Dendritic cell treated with granulocyte-macrophage colony-stimulating factor and Interleukin-4, amounts not matched to agents 40 ng/mL and 50 ng/mL, for 4 days (primary cell): ENCODE results near the gene PIP4K2B.

Source experiments
- H3K27ac Mint-ChIP-seq: one replicate; pipeline ENCODE4 v1.8.0; 2022; ENCODE audit warnings: mild to moderate bottlenecking, mixed read lengths
- H3K27me3 Mint-ChIP-seq: one replicate; pipeline ENCODE4 v1.8.0; 2022; ENCODE audit warnings: mild to moderate bottlenecking, mixed read lengths
- H3K36me3 Mint-ChIP-seq: one replicate; pipeline ENCODE4 v1.8.0; 2022; ENCODE audit warnings: low read depth, mixed read lengths
- H3K4me1 Mint-ChIP-seq: one replicate; pipeline ENCODE4 v1.8.0; 2022; ENCODE audit warnings: low read depth, mixed read lengths
- H3K4me3 Mint-ChIP-seq: one replicate; pipeline ENCODE4 v1.8.0; 2022; ENCODE audit warnings: mild to moderate bottlenecking, moderate library complexity, mixed read lengths
- H3K9me3 Mint-ChIP-seq: one replicate; pipeline ENCODE4 v1.8.0; 2022; ENCODE audit warnings: mixed read lengths
- intact Hi-C: fragments of 100-400 bp; cut with micrococcal nuclease; formaldehyde crosslinking; loops from one replicate; pipeline ENCODE4 v1.15.0; 2022

Gene PIP4K2B

DNA sequence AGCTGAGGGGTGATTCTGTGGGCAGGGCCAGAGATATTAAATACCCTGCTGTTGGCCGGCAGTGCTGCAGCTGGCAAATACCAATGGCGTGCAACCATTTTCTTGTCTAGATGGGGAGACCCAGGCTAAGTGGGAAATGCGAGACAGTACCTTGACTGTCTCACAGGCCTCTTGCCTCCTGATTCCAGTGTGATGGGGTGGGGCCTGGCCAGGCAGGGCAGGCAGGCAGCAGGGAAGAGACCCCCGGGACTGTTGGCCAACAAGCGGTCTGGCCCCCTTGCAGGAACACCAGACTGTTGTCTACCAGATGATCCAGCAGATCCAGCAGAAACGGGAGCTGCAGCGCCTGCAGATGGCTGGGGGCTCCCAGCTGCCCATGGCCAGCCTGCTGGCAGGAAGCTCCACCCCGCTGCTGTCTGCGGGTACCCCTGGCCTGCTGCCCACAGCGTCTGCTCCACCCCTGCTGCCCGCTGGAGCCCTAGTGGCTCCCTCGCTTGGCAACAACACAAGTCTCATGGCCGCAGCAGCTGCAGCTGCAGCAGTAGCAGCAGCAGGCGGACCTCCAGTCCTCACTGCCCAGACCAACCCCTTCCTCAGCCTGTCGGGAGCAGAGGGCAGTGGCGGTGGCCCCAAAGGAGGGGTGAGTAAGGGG is 74.9 kb downstream of the PIP4K2B start:
- Mint-ChIP-seq H3K27ac (peak overlapping the region; percentile 21), H3K4me1 (peaks cover 71% of the 10 kb centered on the region), H3K27me3 (no peaks in the 10 kb centered on the region), H3K9me3 (no peaks in the 10 kb centered on the region), H3K4me3 (no peak overlapping the region), H3K36me3 (peaks cover 87% of the 10 kb centered on the region)
- intact Hi-C loops = no loop called here

DNA sequence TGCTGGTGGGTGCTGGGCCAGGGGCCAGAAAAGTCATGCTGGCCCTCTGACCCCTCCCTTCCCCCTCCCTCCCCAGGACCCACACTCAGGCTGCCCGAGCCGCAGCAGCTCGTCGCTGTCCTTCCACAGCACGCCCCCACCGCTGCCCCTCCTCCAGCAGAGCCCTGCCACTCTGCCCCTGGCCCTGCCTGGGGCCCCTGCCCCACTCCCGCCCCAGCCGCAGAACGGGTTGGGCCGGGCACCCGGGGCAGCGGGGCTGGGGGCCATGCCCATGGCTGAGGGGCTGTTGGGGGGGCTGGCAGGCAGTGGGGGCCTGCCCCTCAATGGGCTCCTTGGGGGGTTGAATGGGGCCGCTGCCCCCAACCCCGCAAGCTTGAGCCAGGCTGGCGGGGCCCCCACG is 77.6 kb downstream of the PIP4K2B start:
- H3K36me3 Mint-ChIP-seq = peaks cover 98% of the 10 kb centered on the region
- no peak overlapping the region for H3K4me3 Mint-ChIP-seq
- no peaks in the 10 kb centered on the region for H3K9me3 Mint-ChIP-seq
- peaks cover 46% of the 10 kb centered on the region for H3K4me1 Mint-ChIP-seq
- H3K27me3 Mint-ChIP-seq = no peaks in the 10 kb centered on the region
- intact Hi-C loops = no loop called here
- H3K27ac Mint-ChIP-seq = no peak overlapping the region

DNA sequence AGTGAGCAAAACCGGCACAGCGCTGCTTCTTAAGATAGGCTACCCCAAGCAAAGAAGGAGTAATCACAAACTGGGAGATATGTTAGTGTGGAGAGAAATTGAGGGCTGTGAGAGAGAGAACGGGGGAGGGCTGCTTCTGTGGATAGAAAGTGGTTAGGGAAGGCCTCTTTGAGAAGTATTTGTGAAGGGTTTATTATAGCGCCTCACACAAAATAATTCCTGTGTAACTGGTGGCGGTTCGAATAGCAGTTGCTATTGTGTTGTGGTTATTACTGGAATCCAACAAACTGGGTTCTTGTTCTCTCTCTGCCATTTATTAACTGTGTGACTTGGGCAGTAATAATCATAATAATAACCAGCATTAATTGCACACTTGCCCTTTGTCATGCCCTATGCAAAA is 78.4 kb downstream of the PIP4K2B start:
- Mint-ChIP-seq H3K4me3 (no peak overlapping the region), H3K36me3 (peaks cover 98% of the 10 kb centered on the region)

DNA sequence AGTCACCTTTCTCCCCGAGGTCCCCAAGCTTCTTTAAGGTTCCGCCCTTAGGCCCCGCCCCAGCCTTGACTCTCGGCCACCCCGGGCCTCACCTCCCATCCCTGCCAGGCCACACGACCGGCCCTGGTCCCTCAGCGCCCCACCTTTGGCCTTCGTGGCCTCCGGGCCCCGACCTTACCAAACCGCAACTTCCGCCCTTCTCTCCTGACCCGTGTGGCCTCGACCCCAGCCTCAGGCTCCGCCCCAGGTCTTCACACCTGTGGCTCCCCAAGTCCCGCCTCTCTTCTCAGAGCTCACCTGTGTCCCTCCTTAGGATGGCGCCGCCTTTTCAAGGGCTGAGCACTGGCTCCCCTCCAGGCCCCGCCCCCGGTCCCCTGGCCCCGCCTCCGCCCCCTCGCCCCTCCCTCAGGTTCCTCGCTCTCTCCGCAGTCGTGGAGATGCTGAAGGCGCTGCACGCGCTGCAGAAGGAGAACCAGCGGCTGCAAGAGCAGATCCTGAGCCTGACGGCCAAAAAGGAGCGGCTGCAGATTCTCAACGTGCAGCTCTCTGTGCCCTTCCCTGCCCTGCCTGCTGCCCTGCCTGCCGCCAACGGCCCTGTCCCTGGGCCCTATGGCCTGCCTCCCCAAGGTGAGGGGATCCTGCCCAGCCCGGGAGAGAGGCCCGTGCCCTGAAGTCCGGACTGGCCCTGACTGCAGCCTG is 79.3 kb downstream of the PIP4K2B start:
- Mint-ChIP-seq H3K9me3 (no peaks in the 10 kb centered on the region), H3K4me1 (peaks cover 35% of the 10 kb centered on the region), H3K36me3 (peaks cover 98% of the 10 kb centered on the region), H3K27ac (no peak overlapping the region), H3K27me3 (no peaks in the 10 kb centered on the region), H3K4me3 (no peak overlapping the region)
- intact Hi-C loops = no loop called here

More for the DNA sequence above, 78.4 kb downstream of the PIP4K2B start:
- intact Hi-C loops = no loop called here
- Mint-ChIP-seq H3K27ac (no peak overlapping the region), H3K9me3 (no peaks in the 10 kb centered on the region), H3K4me1 (peaks cover 37% of the 10 kb centered on the region), H3K27me3 (no peaks in the 10 kb centered on the region)

DNA sequence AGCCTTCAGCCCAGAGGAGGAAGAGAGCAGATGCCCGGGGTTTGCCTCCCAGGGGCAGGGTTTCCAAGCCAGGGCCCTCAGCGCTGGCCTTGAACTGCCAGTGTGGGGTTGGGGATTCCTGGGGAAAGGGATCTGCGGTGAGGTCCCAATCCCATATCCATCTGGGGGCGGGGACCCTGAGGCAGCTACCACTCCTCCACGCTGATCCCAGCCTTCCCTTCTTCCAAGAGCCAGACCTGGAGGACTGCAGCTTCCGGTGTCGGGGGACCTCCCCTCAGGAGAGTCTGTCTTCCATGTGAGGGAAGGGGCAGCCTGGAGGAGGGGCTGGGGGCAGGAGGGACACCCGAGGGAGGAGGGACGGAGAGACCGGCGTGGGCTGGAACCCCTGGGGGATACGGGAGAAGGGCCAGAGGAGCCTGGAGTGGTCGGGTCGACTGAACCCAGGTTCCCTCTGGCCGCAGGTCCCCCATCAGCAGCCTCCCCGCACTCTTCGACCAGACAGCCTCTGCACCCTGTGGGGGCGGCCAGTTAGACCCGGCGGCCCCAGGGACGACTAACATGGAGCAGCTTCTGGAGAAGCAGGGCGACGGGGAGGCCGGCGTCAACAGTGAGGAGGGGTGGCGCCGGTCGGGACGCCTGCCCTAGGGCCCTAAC is 79.9 kb downstream of the PIP4K2B start:
- peaks cover 36% of the 10 kb centered on the region for H3K4me1 Mint-ChIP-seq
- no peaks in the 10 kb centered on the region for H3K27me3 Mint-ChIP-seq
- H3K36me3 Mint-ChIP-seq = peaks cover 98% of the 10 kb centered on the region
- H3K9me3 Mint-ChIP-seq = no peaks in the 10 kb centered on the region
- intact Hi-C loops = no loop called here
- H3K27ac Mint-ChIP-seq = no peak overlapping the region
- H3K4me3 Mint-ChIP-seq = no peak overlapping the region

DNA sequence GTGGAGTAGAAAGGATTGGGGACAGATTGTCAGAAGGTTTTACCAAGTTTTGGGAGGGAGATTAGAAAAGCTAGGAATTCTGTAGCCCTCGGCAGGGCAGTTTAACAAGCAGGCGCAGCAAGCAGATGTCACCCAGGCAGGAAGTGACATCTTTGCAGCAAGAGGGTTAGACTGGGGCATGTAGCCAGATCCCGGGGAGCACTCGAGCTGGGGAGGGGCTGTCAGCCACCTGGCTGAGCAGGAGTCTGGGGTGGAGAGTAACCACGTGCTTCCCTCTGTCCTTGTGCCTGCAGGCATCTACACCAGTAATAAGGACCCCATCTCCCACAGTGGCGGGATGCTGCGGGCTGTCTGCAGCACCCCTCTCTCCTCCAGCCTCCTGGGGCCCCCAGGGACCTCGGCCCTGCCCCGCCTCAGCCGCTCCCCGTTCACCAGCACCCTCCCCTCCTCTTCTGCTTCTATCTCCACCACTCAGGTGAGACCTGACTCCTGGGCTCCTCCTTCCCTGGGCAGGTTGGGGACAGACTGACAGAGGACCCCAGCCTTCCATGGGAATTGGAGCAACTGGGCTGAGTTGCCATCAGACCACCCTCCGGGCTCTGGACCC is 82.1 kb downstream of the PIP4K2B start:
- Mint-ChIP-seq H3K36me3 (peaks cover 100% of the 10 kb centered on the region), H3K27me3 (no peaks in the 10 kb centered on the region), H3K9me3 (no peaks in the 10 kb centered on the region), H3K27ac (no peak overlapping the region), H3K4me3 (no peak overlapping the region), H3K4me1 (peaks cover 35% of the 10 kb centered on the region)
- intact Hi-C loops = no loop called here

DNA sequence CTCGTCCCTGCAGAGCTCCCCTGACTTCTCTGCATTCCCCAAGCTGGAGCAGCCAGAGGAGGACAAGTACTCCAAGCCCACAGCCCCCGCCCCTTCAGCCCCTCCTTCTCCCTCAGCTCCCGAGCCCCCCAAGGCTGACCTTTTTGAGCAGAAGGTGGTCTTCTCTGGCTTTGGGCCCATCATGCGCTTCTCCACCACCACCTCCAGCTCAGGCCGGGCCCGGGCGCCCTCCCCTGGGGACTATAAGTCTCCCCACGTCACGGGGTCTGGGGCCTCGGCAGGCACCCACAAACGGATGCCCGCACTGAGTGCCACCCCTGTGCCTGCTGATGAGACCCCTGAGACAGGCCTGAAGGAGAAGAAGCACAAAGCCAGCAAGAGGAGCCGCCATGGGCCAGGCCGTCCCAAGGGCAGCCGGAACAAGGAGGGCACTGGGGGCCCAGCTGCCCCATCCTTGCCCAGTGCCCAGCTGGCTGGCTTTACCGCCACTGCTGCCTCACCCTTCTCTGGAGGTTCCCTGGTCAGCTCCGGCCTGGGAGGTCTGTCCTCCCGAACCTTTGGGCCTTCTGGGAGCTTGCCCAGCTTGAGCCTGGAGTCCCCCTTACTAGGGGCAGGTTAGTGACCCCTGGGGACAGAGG is 82.9 kb downstream of the PIP4K2B start:
- intact Hi-C loops = no loop called here
- Mint-ChIP-seq H3K4me3 (no peak overlapping the region), H3K27ac (no peak overlapping the region)

More for the DNA sequence above, 82.9 kb downstream of the PIP4K2B start:
- peaks cover 40% of the 10 kb centered on the region for H3K4me1 Mint-ChIP-seq
- no peaks in the 10 kb centered on the region for H3K9me3 Mint-ChIP-seq
- H3K27me3 Mint-ChIP-seq = no peaks in the 10 kb centered on the region
- peaks cover 100% of the 10 kb centered on the region for H3K36me3 Mint-ChIP-seq
